GM23338 (cell line): ENCODE measurements around the gene LMF2. TPM values are rescaled to one million over a fixed set of nuclear protein-coding genes. Genes with fewer than 3 reads are reported as not detected.

Experiments used
- ATAC-seq: fragments of 200-7000 bp; cut with Tn5 transposase; 3 replicates; pipeline ENCODE4 v1.9.1; 2020
- DNase-seq: peaks from one replicate; pipeline ENCODE4 v3.0.0-alpha.2; 2015; ENCODE audit warnings: low spot score
- H2AFZ ChIP-seq: fragments of 200-600 bp; sonication (generic); 2 replicates; pipeline ENCODE4 v1.8.0; 2016; ENCODE audit warnings: antibody characterized with exemption, mild to moderate bottlenecking, moderate library complexity
- H3F3A ChIP-seq: fragments of 200-600 bp; sonication (generic); replicated peaks from 2 replicates; pipeline ENCODE4 v1.8.0; 2017; ENCODE audit warnings: antibody characterized with exemption, mixed run types, low read depth
- H3K27ac ChIP-seq: fragments of 200-600 bp; sonication (generic); 2 replicates; pipeline ENCODE4 v1.6.1; 2016; ENCODE audit warnings: low read depth
- H3K27me3 ChIP-seq: fragments of 200-600 bp; sonication (generic); 2 replicates; pipeline ENCODE4 v1.8.0; 2016; ENCODE audit warnings: mild to moderate bottlenecking, mixed run types, moderate library complexity; ENCODE audit not compliant: insufficient read depth
- H3K36me3 ChIP-seq: fragments of 200-600 bp; sonication (generic); 2 replicates; pipeline ENCODE4 v1.8.0; 2016; ENCODE audit warnings: mild to moderate bottlenecking; ENCODE audit not compliant: insufficient read depth
- H3K4me1 ChIP-seq: fragments of 200-600 bp; sonication (generic); 2 replicates; pipeline ENCODE4 v1.8.0; 2016; ENCODE audit warnings: mild to moderate bottlenecking, moderate library complexity; ENCODE audit not compliant: insufficient read depth
- H3K4me2 ChIP-seq: fragments of 200-600 bp; sonication (generic); 2 replicates; pipeline ENCODE4 v1.7.1; 2017; ENCODE audit warnings: mixed run types
- H3K4me3 ChIP-seq: fragments of 200-600 bp; sonication (generic); 2 replicates; pipeline ENCODE4 v1.6.1; 2016; ENCODE audit warnings: mixed run types
- H3K79me2 ChIP-seq: fragments of 200-600 bp; sonication (generic); replicated peaks from 2 replicates; pipeline ENCODE4 v1.8.0; 2017; ENCODE audit warnings: mild to moderate bottlenecking; ENCODE audit not compliant: insufficient read depth
- H3K9me2 ChIP-seq: fragments of 200-600 bp; sonication (generic); 2 replicates; pipeline ENCODE4 v1.8.0; 2017; ENCODE audit not compliant: insufficient read depth
- H4K20me1 ChIP-seq: fragments of 200-600 bp; sonication (generic); replicated peaks from 2 replicates; pipeline ENCODE4 v1.8.0; 2017; ENCODE audit warnings: mild to moderate bottlenecking; ENCODE audit not compliant: insufficient read depth
- H3K27ac Mint-ChIP-seq: 2 replicates; pipeline ENCODE4 v1.8.0; 2020; ENCODE audit warnings: inconsistent platforms, mild to moderate bottlenecking, moderate library complexity, mixed read lengths
- H3K27me3 Mint-ChIP-seq: 3 replicates; pipeline ENCODE4 v1.8.0; 2022; ENCODE audit warnings: low read depth, mild to moderate bottlenecking, moderate library complexity, mixed read lengths, inconsistent platforms; ENCODE audit not compliant: insufficient read depth, poor library complexity
- H3K36me3 Mint-ChIP-seq: 3 replicates; pipeline ENCODE4 v1.8.0; 2021; ENCODE audit warnings: low read depth, mild to moderate bottlenecking, inconsistent platforms, moderate library complexity, mixed read lengths
- H3K4me1 Mint-ChIP-seq: 3 replicates; pipeline ENCODE4 v1.8.0; 2020; ENCODE audit warnings: mild to moderate bottlenecking, inconsistent platforms, mixed read lengths
- H3K4me3 Mint-ChIP-seq: 3 replicates; pipeline ENCODE4 v1.8.0; 2021; ENCODE audit warnings: moderate library complexity, mild to moderate bottlenecking, inconsistent platforms, mixed read lengths
- H3K9me3 Mint-ChIP-seq: 3 replicates; pipeline ENCODE4 v1.8.0; 2020; ENCODE audit warnings: moderate library complexity, mild to moderate bottlenecking, inconsistent platforms, mixed read lengths
- CREB1 ChIP-seq: fragments of 250-450 bp; sonication (Bioruptor Pico); IDR thresholded peaks from 2 replicates; pipeline ENCODE4 v1.5.0; 2020; ENCODE audit warnings: low read depth, mild to moderate bottlenecking, moderate library complexity
- CTCF ChIP-seq, 2 experiments: fragments of 200-600 bp in 1 of 2; sonication (generic) in 1 of 2; conservative IDR thresholded peaks; 2 replicates each; pipeline versions ENCODE4 v1.5.1 to v1.6.1; 2016 to 2017; ENCODE audit warnings: antibody characterized with exemption in 2 of 2, low read depth in 2 of 2, mild to moderate bottlenecking in 2 of 2, moderate library complexity in 1 of 2
- ETS1 ChIP-seq: IDR thresholded peaks from 2 replicates; pipeline ENCODE4 v1.6.1; 2016; ENCODE audit warnings: antibody characterized with exemption
- EZH2 ChIP-seq: fragments of 200-600 bp; sonication (generic); IDR thresholded peaks from one replicate; pipeline ENCODE4 v1.8.0; 2017; ENCODE audit warnings: antibody characterized with exemption, mild to moderate bottlenecking, low read depth; ENCODE audit not compliant: unreplicated experiment
- EZH2phosphoT487 ChIP-seq: fragments of 200-600 bp; sonication (generic); IDR thresholded peaks from one replicate; pipeline ENCODE4 v1.8.1; 2018; ENCODE audit warnings: antibody characterized with exemption; ENCODE audit not compliant: unreplicated experiment
- JUNB ChIP-seq: IDR thresholded peaks from one replicate; pipeline ENCODE4 v1.6.1; 2016; ENCODE audit warnings: antibody characterized with exemption; ENCODE audit not compliant: unreplicated experiment
- NANOG ChIP-seq: IDR thresholded peaks from 2 replicates; pipeline ENCODE4 v1.6.1; 2016; ENCODE audit warnings: antibody characterized with exemption, borderline replicate concordance
- POLR2AphosphoS5 ChIP-seq: IDR thresholded peaks from 2 replicates; pipeline ENCODE4 v1.6.1; 2016; ENCODE audit warnings: antibody characterized with exemption, low read depth
- REST ChIP-seq: IDR thresholded peaks from one replicate; pipeline ENCODE4 v1.6.1; 2018; ENCODE audit warnings: antibody characterized with exemption; ENCODE audit not compliant: unreplicated experiment
- STAT1 ChIP-seq: IDR thresholded peaks from one replicate; pipeline ENCODE4 v1.6.1; 2016; ENCODE audit warnings: antibody characterized with exemption; ENCODE audit not compliant: unreplicated experiment
- ZNF114 ChIP-seq: fragments of 250-450 bp; sonication (Bioruptor Pico); IDR thresholded peaks from 2 replicates; pipeline ENCODE4 v1.5.0; 2020; ENCODE audit warnings: mild to moderate bottlenecking, moderate library complexity
- ZNF331 ChIP-seq: fragments of 250-450 bp; sonication (Bioruptor Pico); IDR thresholded peaks from 2 replicates; pipeline ENCODE4 v1.5.0; 2020; ENCODE audit warnings: low read depth, mild to moderate bottlenecking, moderate library complexity
- ZNF462 ChIP-seq: fragments of 250-450 bp; sonication (Bioruptor Pico); IDR thresholded peaks from 2 replicates; pipeline ENCODE4 v1.5.0; 2020; ENCODE audit warnings: mild to moderate bottlenecking, moderate library complexity
- polyA plus RNA-seq: library from polyadenylated mRNA; unstranded; fragments of >200 nt; fragmentation: Nextera tagmentation; extraction: Ambion mirVana; gene quantifications from 2 replicates; pipeline ENCODE4 v1.2.1, GENCODE V29; 2016
- total RNA-seq: library from RNA; depleted of rRNA; stranded (reverse); fragments of >200 nt; shearing (Covaris generic); gene quantifications from 2 replicates; pipeline ENCODE4 v1.2.3, GENCODE V29; 2014

LMF2 gene
- total and polyA plus RNA-seq, 2 experiments from 2014 or later, result 15.6 to 36.3 TPM

GRCh38 chr22:50487290-50488005 is 20.1 kb downstream of the LMF2 start:
- H3K4me2 ChIP-seq, result no peak overlapping the region
- no peaks in the 10 kb centered on the region for H3F3A ChIP-seq
- H3K9me3 Mint-ChIP-seq, result no peaks in the 10 kb centered on the region
- no peaks in the 10 kb centered on the region for H3K79me2 ChIP-seq
- no peaks in the 10 kb centered on the region for H4K20me1 ChIP-seq
- H3K27ac Mint-ChIP-seq, result no peak overlapping the region
- H3K4me1 Mint-ChIP-seq, result peaks cover 3% of the 10 kb centered on the region; the same call in 1 of the 3 replicates
- peaks cover 9% of the 10 kb centered on the region for H3K27me3 Mint-ChIP-seq
- no peak for DNase-seq
- TF ChIP-seq ZNF331 (CRISPR knock-in tag), result no peak
- no peak for TF ChIP-seq REST
- TF ChIP-seq ZNF114 (CRISPR knock-in tag), result no peak
- TF ChIP-seq EZH2phosphoT487, result no peak
- TF ChIP-seq POLR2AphosphoS5, result no peak
- TF ChIP-seq NANOG, result no peak
- TF ChIP-seq JUNB, result no peak
- TF ChIP-seq ZNF462 (CRISPR knock-in tag), result no peak
- no peak for TF ChIP-seq CREB1
- TF ChIP-seq STAT1, result no peak
- no peak for TF ChIP-seq EZH2
- no peak for TF ChIP-seq CTCF (conservative IDR thresholded peaks at IDR 0.05; ENCODE audit: low read depth in 2 of 2)
- no peak for TF ChIP-seq ETS1
- no peaks in the 10 kb centered on the region for H3K36me3 ChIP-seq
- H3K27me3 ChIP-seq, result no peaks in the 10 kb centered on the region
- H3K4me3 ChIP-seq, result no peak overlapping the region
- H3K36me3 Mint-ChIP-seq, result 0 out of 3 replicates have a peak, but pooled peaks cover 3% of the 10 kb centered on the region
- ATAC-seq, result no peak
- no peak overlapping the region for H3K4me3 Mint-ChIP-seq
- no peak overlapping the region for H3K27ac ChIP-seq
- no peaks in the 10 kb centered on the region for H3K4me1 ChIP-seq
- H3K9me2 ChIP-seq, result no peaks in the 10 kb centered on the region
- no peak overlapping the region for H2AFZ ChIP-seq
